ENCODE results near the gene SP7.
"Not testable (repeated sequence)": the region's sequence is repeated elsewhere in the genome, so short reads cannot be mapped to it uniquely, and the experiment has no call there.

Gene SP7

GRCh38 chr12:53313996-53314395 is 22.2 kb downstream of the SP7 start:
- DNase-seq = no peak

GRCh38 chr12:53308276-53308675 is 27.9 kb downstream of the SP7 start:
- no peak for DNase-seq

GRCh38 chr12:53306826-53307225 is 29.3 kb downstream of the SP7 start:
- DNase-seq = no peak

DNA sequence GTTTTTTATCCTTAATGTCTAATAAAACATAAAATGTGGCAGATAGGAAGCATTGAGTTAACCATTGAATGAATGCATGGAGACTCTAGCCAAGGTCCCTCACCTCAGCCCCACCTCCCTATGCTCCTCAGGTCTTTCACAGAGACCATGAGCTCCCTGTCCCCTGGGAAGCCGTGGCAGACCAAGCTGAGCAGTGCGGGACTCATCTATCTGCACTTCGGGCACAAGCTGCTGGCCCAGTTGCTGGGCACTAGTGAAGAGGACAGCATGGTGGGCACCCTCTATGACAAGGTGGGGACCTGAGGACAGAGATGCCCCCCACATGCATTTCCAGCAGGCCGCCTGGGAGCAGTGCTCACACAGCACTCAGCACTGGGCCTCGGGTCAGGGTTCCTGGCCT is 33.3 kb downstream of the SP7 start:
- DNase-seq = no peak

- peak in 1 of 2 donors; percentile 16 for DNase-seq
Observed at GRCh38 chr12:53300187-53300586, 36.0 kb downstream of the SP7 start.

- DNase-seq = peak; percentile 77 to 81
Observed at GRCh38 chr12:53299454-53300180, 36.5 kb downstream of the SP7 start, which contains the start of gene MYG1. TSS of gene MYG1 (plus strand) at chr12:53299695. CDS start at chr12:53299738, 43 bp downstream.

- DNase-seq = peak in 1 of 2 donors; percentile 43
Observed at GRCh38 chr12:53299101-53299453, 37.1 kb downstream of the SP7 start.

GRCh38 chr12:53298164-53298563 is 38.0 kb downstream of the SP7 start:
- DNase-seq = no peak

DNA sequence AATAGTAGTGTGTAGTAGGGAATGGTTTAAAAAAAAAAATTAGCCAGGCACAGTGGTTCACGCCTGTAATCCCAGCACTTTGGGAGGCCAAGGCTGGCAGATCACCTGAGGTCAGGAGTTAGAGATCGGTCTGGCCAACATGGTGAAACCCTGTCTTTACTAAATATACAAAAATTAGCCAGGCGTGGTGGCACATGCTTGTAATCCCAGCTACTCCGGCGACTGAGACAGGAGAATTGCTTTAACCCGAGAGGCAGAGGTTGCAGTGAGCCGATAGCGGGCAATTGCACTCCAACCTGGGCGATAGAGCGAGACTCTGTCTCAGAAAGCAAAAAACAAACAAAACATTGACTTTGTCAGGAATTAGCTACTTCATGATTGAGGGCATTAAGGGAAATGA is 39.0 kb downstream of the SP7 start:
- not testable (repeated sequence) for DNase-seq

GRCh38 chr12:53295891-53296219 is 40.3 kb downstream of the SP7 start:
- DNase-seq = no peak

DNA sequence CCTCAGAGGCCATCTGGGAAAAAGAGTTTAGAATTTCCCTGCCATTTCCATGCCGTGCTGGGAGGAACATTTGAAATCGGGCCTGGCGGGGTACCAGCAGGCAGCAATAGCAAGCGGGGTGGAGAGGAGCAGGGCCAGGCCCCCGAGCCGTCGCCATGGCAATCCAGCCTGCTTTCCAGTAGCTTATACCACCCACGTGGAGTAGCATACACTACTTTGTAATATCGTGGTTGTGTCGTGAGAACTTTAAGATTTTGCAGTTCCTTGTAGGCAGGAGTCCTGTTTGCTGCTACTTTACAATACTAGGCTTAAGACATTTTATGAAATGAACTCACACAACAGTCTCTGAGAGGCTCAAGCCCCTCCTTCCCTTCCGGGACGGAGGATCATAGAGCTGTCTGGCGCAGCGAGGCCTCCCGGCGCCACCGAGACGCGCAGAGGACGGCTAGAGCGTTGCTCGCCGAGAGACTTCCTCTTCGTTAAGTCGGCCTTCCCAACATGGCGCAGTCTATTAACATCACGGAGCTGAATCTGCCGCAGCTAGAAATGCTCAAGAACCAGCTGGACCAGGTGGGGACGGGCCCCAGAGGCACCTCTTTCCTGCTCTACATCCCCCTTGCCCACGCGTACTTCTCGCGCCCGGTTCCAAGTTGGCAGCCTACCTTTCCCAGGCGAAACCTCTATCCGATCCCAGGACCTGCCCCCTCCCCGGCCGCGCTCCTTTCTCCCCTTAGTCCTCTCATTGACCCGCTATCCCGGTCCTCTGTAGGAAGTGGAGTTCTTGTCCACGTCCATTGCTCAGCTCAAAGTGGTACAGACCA is 40.9 kb downstream of the SP7 start, which contains the start of gene PFDN5:
TSS of gene PFDN5 (plus strand) at position 473 of the 821 bp plus-strand sequence. CDS start at position 499, 26 bp downstream.
- peak; percentile 75 to 79 for DNase-seq

DNA sequence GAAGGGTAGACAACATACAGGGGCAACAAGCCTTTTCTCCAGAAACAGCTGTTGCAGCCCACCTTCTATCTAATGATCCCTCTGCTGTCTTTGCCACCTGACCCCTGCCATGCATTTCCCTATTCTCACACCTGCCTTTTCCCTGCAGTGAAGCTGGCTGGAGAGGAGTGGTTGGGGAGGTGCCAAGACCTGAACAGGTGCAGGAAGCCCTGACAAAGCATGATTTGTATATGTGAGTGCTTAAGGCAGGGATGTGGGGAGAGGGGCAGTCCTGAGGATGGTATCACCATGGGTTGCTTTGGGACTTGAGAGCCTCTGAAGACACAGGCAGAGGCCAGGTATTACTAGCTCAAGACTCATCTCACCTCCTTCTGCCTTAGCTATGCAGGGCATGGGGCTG is 43.7 kb downstream of the SP7 start:
- DNase-seq = no peak

GRCh38 chr12:53290661-53291060 is 45.5 kb downstream of the SP7 start:
- no peak for DNase-seq

DNA sequence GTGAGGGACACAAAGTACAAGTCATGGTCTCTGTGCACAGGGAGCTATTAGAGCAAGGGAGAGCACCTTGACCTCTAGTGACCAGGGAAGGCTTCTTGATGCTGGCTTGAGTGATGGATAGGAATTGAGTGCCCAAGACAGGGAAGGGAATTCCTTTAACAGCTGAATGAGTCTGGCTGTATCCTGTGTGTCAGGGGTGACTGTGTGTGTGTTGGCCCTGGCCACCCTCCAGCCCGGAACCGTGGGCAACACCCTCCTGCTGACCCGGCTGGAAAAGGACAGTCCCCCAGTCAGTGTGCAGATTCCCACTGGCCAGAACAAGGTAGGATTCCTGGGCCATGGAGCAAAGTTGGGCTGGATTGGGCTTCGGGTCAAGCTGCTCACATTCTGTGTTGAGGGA is 46.3 kb downstream of the SP7 start:
- DNase-seq = no peak

DNA sequence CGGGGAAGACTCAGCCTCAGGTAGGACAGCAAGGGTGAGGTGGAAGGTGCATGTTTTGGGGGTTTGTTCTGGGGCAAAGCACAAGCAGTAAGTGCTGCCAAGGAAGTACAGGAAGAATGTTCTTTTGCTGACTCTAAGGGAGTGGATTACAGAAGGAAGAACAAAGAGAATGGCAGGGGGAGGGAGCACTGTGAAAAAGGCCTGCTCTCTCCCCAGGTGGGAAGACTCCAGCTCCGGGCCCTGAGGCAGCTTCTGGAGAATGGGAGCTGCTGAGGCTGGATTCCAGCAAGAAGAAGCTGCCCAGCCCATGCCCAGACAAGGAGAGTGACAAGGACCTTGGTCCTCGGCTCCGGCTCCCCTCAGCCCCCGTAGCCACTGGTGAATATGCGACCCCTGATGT is 47.8 kb downstream of the SP7 start:
- DNase-seq = no peak

DNA sequence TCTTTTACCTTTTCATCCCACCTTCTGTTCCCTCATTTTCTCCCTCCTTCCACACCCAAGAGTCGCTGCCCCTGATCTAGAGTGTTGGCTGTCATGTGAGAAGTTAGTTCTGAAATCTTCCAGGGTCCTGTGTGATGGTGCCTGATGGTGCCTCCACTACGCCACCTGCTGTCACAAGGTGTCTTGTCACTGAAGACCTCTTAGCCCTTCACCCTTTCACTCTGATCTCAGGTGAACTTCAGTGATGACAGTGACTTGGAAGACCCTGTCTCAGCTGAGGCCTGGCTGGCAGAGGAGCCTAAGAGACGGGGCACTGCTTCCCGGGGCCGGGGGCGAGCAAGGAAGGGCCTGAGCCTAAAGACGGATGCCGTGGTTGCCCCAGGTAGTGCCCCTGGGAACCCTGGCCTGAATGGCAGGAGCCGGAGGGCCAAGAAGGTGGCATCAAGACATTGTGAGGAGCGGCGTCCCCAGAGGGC is 48.4 kb downstream of the SP7 start:
- DNase-seq = peak; percentile 49 to 54

DNA sequence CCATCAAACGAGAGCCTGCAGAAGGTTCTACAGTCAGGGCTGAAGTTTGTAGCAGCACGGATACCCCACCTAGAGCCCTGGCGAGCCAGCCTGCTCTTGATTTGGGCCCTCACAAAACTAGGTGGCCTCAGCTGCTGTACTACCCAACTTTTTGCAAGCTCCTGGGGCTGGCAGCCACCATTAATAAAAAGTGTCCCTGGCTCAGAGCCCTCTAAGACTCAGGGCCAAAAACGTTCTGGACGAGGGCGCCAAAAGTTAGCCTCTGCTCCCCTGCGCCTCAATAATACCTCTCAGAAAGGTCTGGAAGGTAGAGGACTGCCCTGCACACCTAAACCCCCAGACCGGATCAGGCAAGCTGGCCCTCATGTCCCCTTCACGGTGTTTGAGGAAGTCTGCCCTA is 49.7 kb downstream of the SP7 start:
- DNase-seq = no peak

- DNase-seq = no peak
Observed at GRCh38 chr12:53279888-53280498, 56.2 kb downstream of the SP7 start.

DNA sequence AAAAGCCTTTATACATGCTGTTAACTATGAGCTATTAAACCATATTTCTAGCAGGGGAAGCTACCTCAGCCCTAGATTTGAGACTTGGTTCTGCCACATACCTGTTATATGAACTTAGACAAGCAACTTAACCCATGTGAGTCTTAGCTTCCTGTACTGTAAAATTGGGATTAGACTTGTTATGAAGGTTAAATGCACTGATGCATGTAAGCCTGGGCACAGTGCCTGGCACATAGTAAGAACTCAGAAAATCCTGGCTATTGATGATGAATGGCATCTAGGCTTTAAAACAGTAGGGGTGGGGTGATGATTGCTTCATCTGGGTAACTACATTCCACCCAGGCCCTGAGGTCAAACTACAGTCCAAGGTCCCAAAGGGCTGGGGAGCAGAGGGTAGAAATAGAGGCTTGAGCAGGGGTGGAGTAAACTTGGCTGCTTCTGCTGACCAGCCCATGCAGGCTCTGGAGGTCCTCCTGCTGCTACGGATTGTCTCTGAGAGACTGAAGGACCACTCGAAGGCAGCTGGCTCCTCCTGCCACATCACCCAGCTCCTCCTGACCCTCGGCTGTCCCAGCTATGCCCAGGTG is 56.8 kb downstream of the SP7 start:
- DNase-seq = no peak

- DNase-seq = no peak
Observed at GRCh38 chr12:53277981-53278380, 58.2 kb downstream of the SP7 start.
